Activated naive CD4-positive, alpha-beta T cell treated with anti-CD3 and anti-CD28 coated beads, Interleukin-2, amount 10 ng/mL, durations not matched to agents 7 days and 5 days (primary cell): ENCODE results near the gene CLEC4F.
"Not testable (repeated sequence)": the region's sequence is repeated elsewhere in the genome, so short reads cannot be mapped to it uniquely, and the experiment has no call there.

ENCODE experiments used
- CTCF ChIA-PET: fragments of 350-600 bp; sonication (Branson Sonifier 250); formaldehyde crosslinking; loops from one replicate; lab custom pipeline; 2021; ENCODE audit warnings: antibody characterized with exemption; lab: Charles Lee
- DNase-seq: peaks from one replicate; pipeline ENCODE4 v3.0.0-alpha.2; 2020
- H3K27ac Mint-ChIP-seq: one replicate; pipeline ENCODE4 v1.8.0; 2021; ENCODE audit warnings: mild to moderate bottlenecking, moderate library complexity, mixed read lengths
- H3K27me3 Mint-ChIP-seq: one replicate; pipeline ENCODE4 v1.8.0; 2021; ENCODE audit warnings: mild to moderate bottlenecking, mixed read lengths
- H3K36me3 Mint-ChIP-seq: one replicate; pipeline ENCODE4 v1.8.0; 2021; ENCODE audit warnings: mixed read lengths
- H3K4me1 Mint-ChIP-seq: one replicate; pipeline ENCODE4 v1.8.0; 2021; ENCODE audit warnings: mixed read lengths
- H3K4me3 Mint-ChIP-seq: one replicate; pipeline ENCODE4 v1.8.0; 2021; ENCODE audit warnings: mild to moderate bottlenecking, moderate library complexity, mixed read lengths
- H3K9me3 Mint-ChIP-seq: one replicate; pipeline ENCODE4 v1.8.0; 2021; ENCODE audit warnings: mixed read lengths

The CLEC4F gene

GRCh38 chr2:70808983-70809958 lies 11.1 kb downstream of the CLEC4F start:
- Mint-ChIP-seq H3K36me3 (no peaks in the 10 kb centered on the region), H3K27me3 (peaks cover 31% of the 10 kb centered on the region), H3K9me3 (no peaks in the 10 kb centered on the region), H3K4me3 (no peak overlapping the region), H3K4me1 (no peaks in the 10 kb centered on the region), H3K27ac (no peak overlapping the region)
- CTCF ChIA-PET, result interaction anchor here (1.3 kb wide), 1 partner anchor 9 kb away, joined by 3 read pairs; no protein-coding TSS in a partner anchor
- DNase-seq, result no peak

- no peak for DNase-seq
- Mint-ChIP-seq H3K27ac (no peak overlapping the region), H3K9me3 (no peaks in the 10 kb centered on the region), H3K27me3 (peaks cover 30% of the 10 kb centered on the region), H3K36me3 (no peaks in the 10 kb centered on the region), H3K4me1 (no peaks in the 10 kb centered on the region), H3K4me3 (no peak overlapping the region)
- CTCF ChIA-PET, result interaction anchor here (1.3 kb wide), 1 partner anchor 18 kb away, joined by 5 read pairs; the partner anchor contains the start of gene FIGLA
These were observed 12.6 kb downstream of the CLEC4F start for GRCh38 chr2:70807828-70808118.

- Mint-ChIP-seq H3K9me3 (no peaks in the 10 kb centered on the region), H3K4me1 (no peaks in the 10 kb centered on the region), H3K27ac (no peak overlapping the region), H3K4me3 (no peak overlapping the region), H3K27me3 (peaks cover 26% of the 10 kb centered on the region), H3K36me3 (no peaks in the 10 kb centered on the region)
- no peak for DNase-seq
- CTCF ChIA-PET, result interaction anchor here (1.3 kb wide), 1 partner anchor 18 kb away, joined by 5 read pairs; the partner anchor contains the start of gene FIGLA
These were observed 13.1 kb downstream of the CLEC4F start for GRCh38 chr2:70807102-70807827.

GRCh38 chr2:70806620-70807019 lies 13.8 kb downstream of the CLEC4F start:
- Mint-ChIP-seq H3K27ac (no peak overlapping the region), H3K4me1 (no peaks in the 10 kb centered on the region), H3K27me3 (peaks cover 24% of the 10 kb centered on the region), H3K4me3 (no peak overlapping the region), H3K9me3 (no peaks in the 10 kb centered on the region), H3K36me3 (no peaks in the 10 kb centered on the region)
- DNase-seq, result no peak
- CTCF ChIA-PET, result interaction anchor here (0.9 kb wide), 1 partner anchor 142 kb away, joined by 4 read pairs; no protein-coding TSS in a partner anchor

GRCh38 chr2:70806013-70806412 lies 14.4 kb downstream of the CLEC4F start:
- CTCF ChIA-PET, result interaction anchor here (0.9 kb wide), 1 partner anchor 142 kb away, joined by 4 read pairs; no protein-coding TSS in a partner anchor
- H3K4me1 Mint-ChIP-seq, result no peaks in the 10 kb centered on the region
- no peak overlapping the region for H3K27ac Mint-ChIP-seq
- H3K27me3 Mint-ChIP-seq, result peaks cover 26% of the 10 kb centered on the region
- H3K36me3 Mint-ChIP-seq, result no peaks in the 10 kb centered on the region
- DNase-seq, result no peak
- H3K9me3 Mint-ChIP-seq, result no peaks in the 10 kb centered on the region
- no peak overlapping the region for H3K4me3 Mint-ChIP-seq

GRCh38 chr2:70801607-70802263 lies 18.7 kb downstream of the CLEC4F start:
- no peaks in the 10 kb centered on the region for H3K4me1 Mint-ChIP-seq
- H3K27me3 Mint-ChIP-seq, result peaks cover 35% of the 10 kb centered on the region
- CTCF ChIA-PET, result no interaction called here
- H3K27ac Mint-ChIP-seq, result no peak overlapping the region
- H3K9me3 Mint-ChIP-seq, result peaks cover 3% of the 10 kb centered on the region
- DNase-seq, result no peak
- H3K4me3 Mint-ChIP-seq, result no peak overlapping the region
- no peaks in the 10 kb centered on the region for H3K36me3 Mint-ChIP-seq

GRCh38 chr2:70799706-70800105 lies 20.7 kb downstream of the CLEC4F start:
- Mint-ChIP-seq H3K27me3 (peaks cover 34% of the 10 kb centered on the region), H3K4me1 (no peaks in the 10 kb centered on the region), H3K27ac (no peak overlapping the region), H3K4me3 (no peak overlapping the region), H3K9me3 (peaks cover 3% of the 10 kb centered on the region), H3K36me3 (no peaks in the 10 kb centered on the region)
- CTCF ChIA-PET, result no interaction called here
- DNase-seq, result no peak

- CTCF ChIA-PET, result interaction anchor here (1.1 to 1.5 kb wide), 3 partner anchors 11 to 64 kb away, joined by 3 to 4 read pairs (median 3); no protein-coding TSS in a partner anchor
- H3K4me1 Mint-ChIP-seq, H3K4me3 Mint-ChIP-seq, H3K9me3 Mint-ChIP-seq, DNase-seq, H3K27ac Mint-ChIP-seq, H3K36me3 Mint-ChIP-seq: not testable (repeated sequence)
- peaks cover 36% of the 10 kb centered on the region for H3K27me3 Mint-ChIP-seq
These were observed 22.4 kb downstream of the CLEC4F start for GRCh38 chr2:70797996-70798395.

- H3K4me3 Mint-ChIP-seq, result no peak overlapping the region
- peaks cover 3% of the 10 kb centered on the region for H3K9me3 Mint-ChIP-seq
- no peak overlapping the region for H3K27ac Mint-ChIP-seq
- no peak for DNase-seq
- H3K4me1 Mint-ChIP-seq, result no peaks in the 10 kb centered on the region
- peaks cover 38% of the 10 kb centered on the region for H3K27me3 Mint-ChIP-seq
- CTCF ChIA-PET, result interaction anchor here (1.5 to 2.4 kb wide), 2 partner anchors 10 to 64 kb away, joined by 4 to 6 read pairs; no protein-coding TSS in a partner anchor
- no peaks in the 10 kb centered on the region for H3K36me3 Mint-ChIP-seq
These were observed 22.9 kb downstream of the CLEC4F start for GRCh38 chr2:70797506-70797905.

GRCh38 chr2:70796262-70796661 lies 24.1 kb downstream of the CLEC4F start:
- CTCF ChIA-PET, result interaction anchor here (1.4 to 2.4 kb wide), 4 partner anchors 9 to 75 kb away, joined by 3 to 6 read pairs (median 5); no protein-coding TSS in a partner anchor
- Mint-ChIP-seq H3K27ac (no peak overlapping the region), H3K27me3 (peaks cover 46% of the 10 kb centered on the region)

GRCh38 chr2:70795164-70795995 lies 25.0 kb downstream of the CLEC4F start:
- Mint-ChIP-seq H3K36me3 (no peaks in the 10 kb centered on the region), H3K27ac (no peak overlapping the region), H3K9me3 (peaks cover 3% of the 10 kb centered on the region), H3K27me3 (peaks cover 50% of the 10 kb centered on the region), H3K4me1 (peaks cover 2% of the 10 kb centered on the region), H3K4me3 (no peak overlapping the region)
- CTCF ChIA-PET, result interaction anchor here (1.4 to 2.4 kb wide), 3 partner anchors 8 to 76 kb away, joined by 5 to 6 read pairs (median 6); no protein-coding TSS in a partner anchor
- no peak for DNase-seq

More at GRCh38 chr2:70796262-70796661, 24.1 kb downstream of the CLEC4F start:
- Mint-ChIP-seq H3K4me1 (no peaks in the 10 kb centered on the region), H3K4me3 (no peak overlapping the region), H3K36me3 (no peaks in the 10 kb centered on the region), H3K9me3 (peaks cover 3% of the 10 kb centered on the region)
- DNase-seq, result no peak

GRCh38 chr2:70793450-70793849 lies 26.9 kb downstream of the CLEC4F start:
- Mint-ChIP-seq H3K27ac (no peak overlapping the region), H3K36me3 (no peaks in the 10 kb centered on the region), H3K9me3 (no peaks in the 10 kb centered on the region), H3K4me3 (no peak overlapping the region), H3K4me1 (peaks cover 8% of the 10 kb centered on the region), H3K27me3 (peaks cover 58% of the 10 kb centered on the region)
- no peak for DNase-seq
- CTCF ChIA-PET, result interaction anchor here (0.9 to 7.7 kb wide), 4 partner anchors 8 to 77 kb away, joined by 3 to 67 read pairs (median 4); partner anchors contain the start of gene ADD2
